ENCODE data around the gene GPA33.

Gene GPA33

DNA sequence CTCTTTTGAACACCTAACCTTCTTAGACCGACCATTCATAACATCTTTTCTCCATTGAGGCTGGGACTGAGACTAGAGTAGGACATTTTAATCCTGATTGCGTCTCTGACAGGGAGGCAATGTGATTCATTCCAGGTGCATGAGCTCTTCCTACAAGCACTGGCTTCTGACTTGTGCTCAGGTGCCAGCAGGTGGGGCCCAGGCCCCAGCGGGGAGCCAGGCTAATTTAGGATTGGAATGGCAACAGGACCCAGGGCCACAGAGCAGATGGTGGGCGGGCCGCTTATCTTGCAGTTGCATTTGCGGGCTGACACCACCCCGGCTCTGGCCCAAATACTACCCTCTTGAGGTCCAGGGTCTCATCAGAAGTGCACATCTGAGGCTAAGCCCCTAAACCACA is 4.1 kb downstream of the GPA33 start:
- no peak for DNase-seq (ENCODE audit: low read depth)

DNA sequence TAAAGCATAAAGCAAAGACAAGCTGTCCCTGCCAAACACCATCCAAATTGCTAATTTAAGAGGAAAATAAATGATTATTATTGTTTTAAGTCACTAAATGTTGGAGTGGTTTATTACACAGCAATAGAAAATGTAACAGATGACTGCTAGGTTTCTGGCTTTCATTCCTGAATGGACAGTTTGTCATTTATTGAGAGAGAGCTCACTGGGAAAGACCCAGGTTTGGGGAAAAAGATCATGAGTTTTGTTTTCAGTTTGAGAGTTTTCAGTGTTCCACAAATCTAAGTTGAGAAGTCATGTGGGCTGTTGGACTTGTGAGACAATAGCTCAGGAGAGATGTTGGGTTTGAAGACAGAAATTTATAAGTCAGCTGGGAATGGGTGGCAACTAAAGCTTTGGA is 5.4 kb downstream of the GPA33 start:
- no peak for DNase-seq (ENCODE audit: low read depth)

DNA sequence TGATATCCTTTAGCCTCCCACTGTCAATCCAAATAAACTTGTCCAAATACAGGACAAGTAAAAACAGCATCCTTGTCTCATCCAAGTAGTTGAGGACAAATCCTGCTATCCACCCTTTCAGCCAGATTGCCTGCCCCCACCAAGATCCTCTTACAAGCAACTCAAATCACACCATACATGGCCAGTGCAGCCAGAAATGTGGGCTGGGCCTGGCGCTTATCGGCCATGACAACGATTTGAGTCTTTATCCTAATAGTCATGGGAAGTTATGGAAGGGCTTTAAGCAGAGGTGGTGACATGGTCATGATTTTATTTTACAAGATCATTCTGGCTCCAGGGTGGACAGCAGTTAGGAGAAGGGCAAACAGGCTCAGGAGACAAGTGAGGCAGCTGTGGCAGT is 6.3 kb downstream of the GPA33 start:
- no peak for DNase-seq (ENCODE audit: low read depth)

DNA sequence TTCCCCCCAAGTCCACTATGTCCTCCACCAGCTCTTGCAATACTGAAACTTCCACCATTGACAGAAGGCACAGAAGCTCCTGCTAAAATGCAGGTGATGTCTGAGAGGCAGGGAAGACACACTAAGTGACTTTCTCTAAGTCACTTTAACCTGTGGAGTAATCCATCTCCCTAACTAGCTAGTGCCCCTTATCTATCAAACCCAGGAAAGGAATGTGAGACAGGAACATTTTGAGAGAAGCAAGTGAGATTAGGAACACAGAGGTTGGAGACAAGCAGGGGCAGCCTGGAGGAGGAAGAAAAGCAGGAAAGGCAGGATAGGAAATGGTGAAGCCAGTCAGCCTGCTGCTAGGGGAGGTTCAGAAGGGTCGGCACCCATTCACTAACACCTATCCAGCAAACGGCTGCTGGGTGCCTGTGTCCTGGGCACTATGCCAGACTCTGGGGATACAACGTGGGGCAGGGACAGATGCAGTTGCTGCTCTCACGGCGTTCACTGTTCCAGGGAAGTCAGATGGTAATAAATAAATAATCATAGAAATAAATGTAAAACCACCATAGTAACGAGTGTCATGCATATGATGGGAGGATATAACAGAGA is 7.0 kb downstream of the GPA33 start:
- no peak for DNase-seq (ENCODE audit: low read depth)

DNA sequence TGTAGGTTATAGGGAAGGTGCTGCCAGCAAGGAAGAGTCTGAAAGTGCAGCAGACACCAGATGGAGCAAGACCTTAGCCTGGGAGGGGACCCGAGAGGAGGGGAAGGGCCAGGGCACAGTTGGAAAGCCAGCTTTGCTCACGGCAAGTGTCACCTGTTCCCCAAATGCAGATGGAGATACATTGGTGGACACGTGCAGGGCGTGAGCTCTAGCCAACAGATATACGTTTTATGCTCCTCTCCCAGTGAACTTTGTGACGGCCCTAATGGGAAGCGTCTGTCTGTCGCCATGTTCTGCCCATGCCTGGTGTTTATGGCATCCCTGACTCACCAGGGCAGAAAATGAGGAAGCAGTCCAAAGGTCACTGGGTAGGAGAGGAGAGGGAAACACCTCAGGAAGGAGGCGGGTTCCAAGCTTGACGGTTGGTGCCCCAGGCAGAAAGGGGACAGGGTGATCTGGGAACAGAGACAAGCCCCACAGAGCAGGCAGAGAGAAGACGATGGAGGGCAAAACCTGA is 7.6 kb downstream of the GPA33 start:
- DNase-seq (ENCODE audit: low read depth), result no peak

DNA sequence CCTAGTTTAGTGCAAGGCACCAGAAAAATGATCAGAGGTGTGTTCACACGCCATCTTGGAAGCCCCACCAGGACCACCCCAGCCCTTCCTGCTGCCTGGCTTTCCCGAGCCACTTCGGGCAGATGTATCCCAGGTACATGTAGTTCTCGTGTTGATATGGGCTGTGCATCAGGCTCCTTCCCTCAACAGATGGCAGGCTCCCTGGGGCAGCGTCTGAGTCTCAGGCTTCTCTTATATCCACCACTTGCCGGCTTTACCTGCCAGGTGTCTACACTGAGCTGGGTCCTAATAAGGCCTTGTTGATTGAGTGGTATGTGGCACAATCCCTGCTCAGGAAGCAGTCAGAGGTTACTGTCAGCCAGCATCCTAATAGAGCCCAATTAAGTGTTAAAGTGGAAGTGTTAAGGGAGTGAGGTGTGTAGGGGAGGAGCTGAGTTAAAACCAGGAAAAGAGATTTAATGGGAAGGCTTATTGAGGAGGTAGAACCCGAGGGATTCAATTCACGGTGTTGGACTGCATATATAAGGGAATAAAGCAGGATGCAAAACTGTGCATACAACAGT is 8.5 kb downstream of the GPA33 start:
- DNase-seq (ENCODE audit: low read depth), result no peak

DNA sequence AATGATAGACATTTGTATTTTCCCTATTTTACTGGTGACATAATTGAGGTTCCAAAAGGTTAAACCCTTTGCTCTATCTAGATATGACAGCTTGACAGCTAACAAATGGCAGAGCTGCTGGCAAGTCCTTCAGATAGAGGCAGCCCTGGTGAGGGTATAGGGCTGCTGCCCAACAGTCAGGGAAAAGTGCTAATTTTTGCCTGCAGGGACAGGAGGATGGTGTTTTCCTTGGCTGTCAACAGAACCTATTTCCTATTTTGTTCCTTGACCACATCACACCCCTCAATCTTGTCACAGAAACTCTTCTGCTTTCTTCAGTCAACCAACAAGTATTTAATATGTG is 12.3 kb downstream of the GPA33 start:
- no peak for DNase-seq (ENCODE audit: low read depth)

DNA sequence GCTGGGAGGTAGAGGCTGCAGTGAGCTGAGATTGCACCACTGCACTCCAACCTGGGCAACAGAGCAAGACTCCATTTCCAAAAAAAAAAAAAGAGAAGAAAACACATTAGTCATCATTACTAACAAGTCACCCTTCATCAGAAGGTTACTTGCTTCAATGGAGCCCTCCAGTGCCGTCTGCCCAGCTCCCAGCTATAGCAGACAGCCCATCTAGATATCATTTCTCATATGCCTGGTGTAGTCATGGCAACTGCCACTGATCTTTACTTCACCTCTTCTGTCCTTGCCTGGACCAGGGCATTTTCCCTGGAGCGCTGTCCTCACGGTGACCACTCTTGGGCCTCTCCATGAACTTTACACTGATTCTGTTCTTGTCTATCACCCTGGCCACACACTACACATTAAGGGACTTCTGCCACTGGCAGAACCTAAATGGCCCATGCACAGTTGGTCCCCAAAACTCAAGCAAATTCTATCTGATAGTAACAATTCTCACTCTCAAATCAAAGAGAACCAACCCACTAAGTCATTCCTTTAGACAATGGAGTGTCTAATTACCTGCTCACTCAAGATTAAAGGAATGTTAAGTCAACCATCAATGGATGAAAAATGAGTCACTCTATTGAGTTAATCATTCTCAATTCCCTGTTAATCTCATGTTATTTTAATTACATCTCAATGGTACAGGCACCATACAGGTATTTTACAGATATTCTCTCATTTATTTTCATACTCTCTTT is 12.9 kb downstream of the GPA33 start:
- no peak for DNase-seq (ENCODE audit: low read depth)

DNA sequence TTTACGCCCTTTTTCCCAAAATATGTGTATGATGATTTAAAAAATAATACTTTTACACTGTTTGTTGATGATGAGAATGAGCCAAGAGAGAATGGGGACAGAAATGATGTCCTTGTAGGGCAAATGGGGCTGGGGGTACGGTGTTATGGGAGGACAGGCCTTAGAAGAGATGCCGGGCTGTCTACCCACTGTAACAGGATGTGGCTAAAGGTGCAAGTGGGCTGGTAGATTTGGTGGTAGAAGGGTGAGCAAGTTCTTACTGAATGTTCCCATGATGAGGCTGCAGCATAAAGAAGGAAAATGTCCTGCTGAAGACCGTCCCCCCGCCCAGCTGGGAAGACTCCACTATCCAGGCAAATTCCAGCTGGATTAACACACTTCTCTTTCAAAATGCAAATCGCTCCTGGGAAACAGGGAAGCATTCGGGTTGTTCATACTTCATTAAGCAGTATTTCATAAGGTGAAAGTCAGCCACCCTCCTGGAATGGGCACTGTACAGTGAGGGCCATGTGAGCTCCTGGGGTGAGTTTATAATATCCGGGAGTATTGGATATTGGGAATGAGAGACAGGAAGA is 14.0 kb downstream of the GPA33 start:
- DNase-seq (ENCODE audit: low read depth), result no peak

DNA sequence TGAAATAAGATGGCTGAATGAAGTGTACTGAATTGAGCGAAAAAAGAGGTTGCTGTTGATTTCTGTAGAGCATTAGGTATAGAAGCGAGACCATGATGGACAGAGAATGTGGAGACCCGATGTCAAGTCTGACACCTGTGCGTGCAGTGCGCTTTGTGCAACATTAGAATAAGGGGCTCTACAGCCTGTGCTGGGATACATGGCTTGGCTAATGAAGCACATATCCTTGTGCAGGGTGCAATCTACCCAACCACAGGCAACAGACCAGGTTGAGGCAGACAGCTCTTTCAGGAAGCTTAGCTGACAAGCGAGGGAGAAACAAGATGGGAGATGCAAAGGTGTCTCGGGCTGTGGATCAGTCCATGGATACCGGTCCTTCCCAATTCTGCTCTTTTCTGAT is 18.9 kb downstream of the GPA33 start:
- DNase-seq (ENCODE audit: low read depth), result no peak

DNA sequence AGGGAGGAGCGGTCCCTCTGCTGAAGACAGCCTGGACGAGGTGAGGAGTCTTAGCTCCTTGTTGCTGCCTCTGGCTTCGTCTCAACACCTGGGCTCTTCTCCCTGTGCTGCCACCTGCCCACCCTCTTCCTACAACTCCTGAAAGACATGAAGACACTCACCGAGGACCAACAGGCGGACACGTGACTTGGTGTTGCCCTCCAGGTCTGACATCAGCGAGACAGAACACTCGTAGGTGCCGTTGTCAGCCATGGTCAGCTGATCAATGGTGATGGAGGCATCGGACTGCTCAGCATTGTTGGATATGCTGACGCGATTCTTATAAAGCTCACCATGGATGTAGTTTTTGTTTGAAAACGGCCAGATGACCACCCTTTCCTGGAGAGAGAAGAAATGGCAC is 21.4 kb downstream of the GPA33 start:
- no peak for DNase-seq (ENCODE audit: low read depth)

DNA sequence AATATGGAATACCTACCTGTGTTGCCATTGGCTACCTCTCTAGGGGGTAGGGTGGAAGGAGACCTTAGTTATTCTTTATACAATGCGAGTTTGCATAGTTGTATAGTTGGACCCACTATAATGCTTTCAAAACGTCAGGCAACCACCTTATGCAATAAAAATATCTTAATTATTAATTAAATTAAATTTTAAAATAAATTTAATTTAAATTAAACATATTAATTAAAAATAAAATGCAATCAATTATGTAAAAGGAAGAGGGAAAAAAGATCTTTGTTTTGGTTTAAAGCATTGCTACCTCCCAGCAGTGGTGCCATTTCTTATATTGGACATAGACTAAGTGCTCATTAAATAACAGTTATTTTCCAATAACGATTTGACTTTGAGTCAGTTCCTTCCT is 22.3 kb downstream of the GPA33 start:
- DNase-seq (ENCODE audit: low read depth), result no peak

DNA sequence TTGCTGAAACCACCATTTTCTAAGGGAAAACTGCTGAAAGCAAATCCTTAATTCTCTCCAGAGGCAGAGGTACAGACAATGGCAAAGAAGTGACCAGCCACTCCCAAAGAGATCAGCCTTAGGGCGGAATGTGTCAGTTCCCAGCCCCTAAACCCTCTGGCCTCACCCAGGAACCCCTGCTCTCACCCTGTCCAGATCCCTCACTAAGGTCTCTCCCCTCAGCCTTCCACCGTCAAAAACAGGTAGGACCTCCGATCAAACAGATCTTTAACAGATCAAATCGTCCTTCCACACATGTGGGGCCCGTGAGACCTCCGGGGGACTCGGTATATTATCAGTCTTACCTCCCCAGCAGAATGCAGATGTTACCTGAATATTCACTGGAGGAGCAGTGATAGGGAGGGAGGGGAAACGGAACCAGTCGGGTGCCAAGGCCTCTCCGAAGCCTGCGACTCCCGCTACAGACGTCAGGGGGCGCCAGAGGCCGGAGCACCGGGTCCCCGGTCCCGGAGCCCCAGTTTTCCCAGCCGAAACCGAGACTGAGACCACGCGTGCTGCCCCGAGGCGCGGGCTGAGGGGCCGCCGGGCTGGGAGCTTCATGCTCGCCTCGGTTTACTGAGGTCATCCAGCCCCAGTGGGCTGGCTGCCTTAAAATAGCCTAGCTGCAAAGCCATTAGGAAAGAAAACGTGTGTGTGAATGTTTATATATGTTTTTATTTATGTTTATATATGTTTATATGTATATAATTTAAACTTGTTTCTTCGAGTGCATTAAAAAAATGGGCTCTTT is 23.6 kb downstream of the GPA33 start:
- DNase-seq (ENCODE audit: low read depth), result no peak

DNA sequence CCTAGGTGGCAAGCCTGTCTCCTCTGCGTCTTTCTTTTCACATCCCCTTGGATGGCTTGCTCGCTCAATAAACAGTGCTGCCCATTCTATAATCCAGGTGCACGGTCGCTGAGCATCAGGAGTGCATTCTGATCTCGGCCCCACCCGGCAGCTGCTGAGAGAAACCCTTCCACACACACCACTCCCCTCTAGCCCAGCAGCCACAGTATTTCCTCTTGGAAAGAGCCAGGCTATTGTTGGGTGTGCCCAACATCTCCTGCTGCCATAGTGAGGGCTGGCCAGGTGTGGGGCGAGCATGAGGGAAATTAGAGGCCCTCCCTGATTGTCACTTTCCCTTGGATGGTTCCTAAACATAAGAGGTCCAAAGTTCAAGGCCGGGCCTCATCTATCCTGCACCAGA is 24.7 kb downstream of the GPA33 start:
- DNase-seq (ENCODE audit: low read depth), result no peak

DNA sequence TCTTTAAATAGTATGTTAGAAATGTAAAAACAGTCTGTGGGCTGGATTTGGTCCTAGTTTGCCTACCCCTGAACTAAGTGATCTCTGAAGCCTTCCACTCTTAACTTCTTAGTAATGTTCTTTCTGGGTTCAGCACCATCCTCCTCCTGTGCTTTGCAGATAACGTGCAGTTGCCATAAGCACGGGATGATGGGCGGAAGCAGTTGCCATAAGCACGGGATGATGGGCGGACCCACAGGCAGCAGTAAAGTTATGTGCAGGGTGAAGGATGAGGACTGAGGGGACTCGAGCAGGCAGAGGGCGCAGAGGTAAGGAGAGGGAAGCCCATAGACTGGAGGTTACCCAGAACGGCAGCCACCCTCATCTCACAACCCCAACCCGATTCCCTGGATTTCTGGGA is 25.6 kb downstream of the GPA33 start:
- no peak for DNase-seq (ENCODE audit: low read depth)

DNA sequence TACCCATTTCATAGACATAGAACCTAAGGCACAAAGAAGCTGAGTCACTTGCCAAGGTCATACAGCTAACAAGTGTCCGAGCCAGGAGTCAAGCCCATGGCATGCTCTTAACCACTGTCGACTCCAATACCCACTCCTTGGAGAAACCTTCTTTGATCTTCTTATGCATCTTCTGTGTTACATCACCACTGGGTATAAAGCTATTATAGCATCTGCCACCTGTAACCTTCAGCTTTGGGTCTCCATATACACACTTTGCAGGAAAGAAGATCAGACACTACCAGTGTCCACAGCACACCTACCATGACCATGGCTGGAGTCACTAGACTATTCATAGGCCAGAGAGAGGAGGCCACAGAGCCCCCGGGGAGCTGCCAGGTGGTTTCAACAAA is 29.1 kb downstream of the GPA33 start:
- DNase-seq (ENCODE audit: low read depth), result no peak

DNA sequence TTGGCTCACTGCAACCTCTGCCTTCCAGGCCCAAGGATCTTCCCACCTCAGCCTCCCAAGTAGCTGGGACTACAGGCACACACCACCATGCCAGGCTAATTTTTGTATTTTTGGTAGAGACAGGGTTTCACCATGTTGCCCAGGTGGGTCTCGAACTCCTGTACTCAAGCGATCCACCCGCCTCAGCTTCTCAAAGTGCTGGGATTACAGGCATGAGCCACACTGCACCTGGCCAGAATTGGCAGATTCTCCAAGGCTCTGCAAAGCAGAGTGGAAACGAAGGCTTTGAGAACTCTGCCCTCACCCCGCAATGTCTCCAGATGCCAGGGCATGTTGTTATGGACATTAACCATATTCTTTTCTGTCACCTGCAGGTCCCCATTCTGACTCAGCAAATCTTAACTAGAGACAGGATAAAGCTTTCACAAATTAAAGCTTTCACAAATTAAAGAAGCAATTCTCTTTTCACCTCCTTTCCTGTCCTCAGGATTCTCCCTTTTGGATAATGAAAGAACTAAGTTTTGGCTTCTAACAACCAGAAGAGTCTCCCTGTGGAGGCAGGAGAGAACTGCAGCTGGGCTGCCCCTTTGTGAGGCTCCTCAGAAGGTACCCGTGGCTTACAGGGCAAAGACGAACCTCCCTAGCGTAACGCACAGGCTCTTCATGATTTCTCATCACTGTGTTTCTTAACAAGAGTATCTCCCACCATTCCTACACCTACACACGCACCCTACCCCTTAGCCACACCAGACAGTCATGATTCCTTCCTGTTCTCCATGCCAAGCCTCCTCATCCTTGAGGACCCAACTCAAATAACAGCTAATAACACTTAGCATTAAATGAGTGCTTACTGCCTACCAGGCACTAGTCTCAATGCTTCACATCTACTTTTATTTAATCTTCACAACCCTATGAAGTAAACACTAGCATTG is 29.8 kb downstream of the GPA33 start:
- no peak for DNase-seq (ENCODE audit: low read depth)

DNA sequence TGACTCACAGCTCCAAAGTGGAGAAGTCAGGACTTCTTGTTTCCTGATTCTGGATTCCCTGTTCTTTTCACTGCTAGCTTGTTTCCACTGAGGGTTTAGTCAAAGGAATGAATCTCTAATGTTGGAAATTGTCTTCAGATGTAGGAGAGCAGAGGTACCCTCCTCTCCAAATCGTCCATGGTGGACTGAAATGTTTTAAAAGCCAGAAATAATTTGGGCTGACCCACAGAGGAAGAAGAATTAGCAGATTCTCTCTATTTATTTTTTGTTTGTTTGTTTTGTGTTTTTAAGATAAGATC is 30.4 kb downstream of the GPA33 start:
- DNase-seq (ENCODE audit: low read depth), result no peak

DNA sequence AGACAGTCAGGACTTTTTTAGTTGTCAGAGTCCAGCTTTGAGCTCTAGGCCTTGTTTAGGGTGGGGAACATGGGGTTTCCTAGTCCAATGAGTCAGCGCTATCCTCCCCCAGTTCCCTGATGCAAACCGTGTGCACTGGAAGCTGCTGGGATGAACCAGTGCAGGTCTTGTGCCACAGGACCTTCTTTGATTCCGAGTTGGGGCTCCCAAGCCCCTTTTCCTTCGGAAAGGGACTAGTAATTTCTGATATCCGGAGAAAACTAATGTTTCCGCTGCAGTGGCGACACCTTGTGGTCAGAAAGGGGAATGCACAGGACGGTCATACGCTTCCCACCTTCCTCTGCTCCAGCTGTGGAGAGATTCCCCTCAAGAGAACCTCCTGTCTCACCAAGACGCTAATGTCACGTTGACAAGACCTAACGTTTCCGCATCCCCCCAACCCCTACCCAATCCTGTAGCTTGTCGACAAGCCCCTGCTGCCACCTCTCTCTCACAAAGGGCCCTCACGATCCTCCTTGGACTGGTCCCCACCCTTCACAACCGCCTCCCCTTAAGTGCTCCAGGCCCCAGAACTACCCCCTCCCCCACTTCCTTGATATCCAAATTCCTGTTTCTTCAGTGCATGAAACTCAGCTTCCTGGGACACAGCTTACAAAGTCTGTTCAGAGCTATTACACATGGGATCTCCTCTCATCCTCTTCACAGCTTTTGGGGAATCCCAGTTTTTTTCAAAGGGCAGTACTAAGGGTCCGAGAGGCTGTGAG is 30.9 kb downstream of the GPA33 start:
- peak; percentile 22 for DNase-seq (ENCODE audit: low read depth)

DNA sequence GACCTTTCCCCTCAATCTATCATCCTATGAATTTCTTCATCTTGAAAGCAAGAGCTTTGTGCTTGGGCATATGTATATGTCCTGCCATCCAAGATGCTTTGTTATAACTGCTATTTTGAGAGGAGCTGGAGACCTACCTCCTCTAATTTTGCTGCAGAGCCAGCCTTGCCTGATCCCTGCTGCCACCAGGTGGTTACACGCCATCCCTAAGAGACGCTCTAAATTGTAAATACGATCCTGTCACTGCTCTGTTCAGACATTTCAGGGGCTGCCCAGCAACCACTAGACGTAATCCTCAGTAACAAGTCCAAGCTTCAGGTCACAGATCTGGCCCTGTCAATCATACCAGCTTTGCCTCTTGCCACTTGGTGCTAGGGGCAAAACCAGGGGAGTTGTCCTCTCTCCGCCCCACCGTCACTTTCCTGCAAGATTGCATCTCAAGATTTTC is 32.9 kb downstream of the GPA33 start:
- no peak for DNase-seq (ENCODE audit: low read depth)

All from fibroblast of the conjunctiva (primary cell).